ENCODE measurements around the gene TCTA.
A peak's percentile ranks its signal among the peaks of the same experiment; 100 is the strongest.

- TF ChIP-seq HCFC1 (IDR thresholded peaks at IDR 0.05; ENCODE audit: low read length) (peak; percentile 72), RBBP5 (conservative IDR thresholded peaks at IDR 0.05) (no peak), CTCF (IDR thresholded peaks at IDR 0.05 in 2 of 3, conservative IDR thresholded peaks at IDR 0.05 in 1 of 3; ENCODE audit: control insufficient read depth in 2 of 3, extremely low read depth in 1 of 3, insufficient read depth in 1 of 3, low read depth in 3 of 3, low read length in 3 of 3) (no peak), POLR2AphosphoS5 (IDR thresholded peaks at IDR 0.05; ENCODE audit: low read length) (no peak), JUNB (IDR thresholded peaks at IDR 0.05) (no peak), MXI1 (IDR thresholded peaks at IDR 0.05; ENCODE audit: low read depth, low read length) (no peak), SUZ12 (IDR thresholded peaks at IDR 0.05; ENCODE audit: unreplicated experiment) (no peak), ATF3 (IDR thresholded peaks at IDR 0.05; ENCODE audit: borderline replicate concordance, extremely low read depth, low read depth, low read length) (no peak), EP300 (IDR thresholded peaks at IDR 0.05; ENCODE audit: borderline replicate concordance in 1 of 2, control insufficient read depth in 1 of 2, low read depth in 2 of 2, low read length in 2 of 2) (no peak), KDM1A (IDR thresholded peaks at IDR 0.05; ENCODE audit: borderline replicate concordance) (no peak)
Observed at GRCh38 chr3:49397470-49397869, 14.8 kb upstream of the TCTA start.
